HCT116 (cell line): ENCODE results near the gene PRKCZ. TPM values are rescaled to one million over a fixed set of nuclear protein-coding genes. Genes with fewer than 3 reads are reported as not detected.

ENCODE experiments used
- ATAC-seq: fragments of 200-7000 bp; cut with Tn5 transposase; 2 replicates; pipeline ENCODE4 v1.9.1; 2020; ENCODE audit warnings: mild to moderate bottlenecking, moderate library complexity
- BruUV-seq: library from RNA; stranded (reverse); fragments of 400-500 nt; replicated peaks from 2 replicates; lab custom pipeline; 2021; lab: Mats Ljungman, UMichigan
- CTCF ChIA-PET: fragments of 300-600 bp; sonication (Branson Sonifier 250); formaldehyde crosslinking; loops from one replicate; lab custom pipeline; 2021; ENCODE audit warnings: antibody characterized with exemption; lab: Charles Lee
- POLR2A ChIA-PET: fragments of 300-600, 350-600 bp; sonication (Branson Sonifier 250); formaldehyde crosslinking; loops from one replicate; lab custom pipeline; 2021; ENCODE audit warnings: antibody characterized with exemption; lab: Charles Lee
- RAD21 ChIA-PET, 2 experiments: fragments of 300-600 bp; sonication (Branson Sonifier 250); formaldehyde crosslinking; loops; one replicate each; lab custom pipeline; 2023; ENCODE audit warnings: low total read pairs in 2 of 2; ENCODE audit not compliant: uncharacterized antibody in 2 of 2, unreplicated experiment in 2 of 2, low non-redundant PET in 1 of 2; lab: Charles Lee
- DNase-seq: peaks from one replicate; pipeline ENCODE4 v3.0.0-alpha.2; 2010; ENCODE audit warnings: low read depth, low spot score
- H2AFZ ChIP-seq: fragments of 200-600 bp; shearing (Covaris generic), sonication (generic); 2 replicates; pipeline ENCODE4 v1.6.1; 2017; ENCODE audit warnings: low read depth, mixed run types, mixed read lengths, antibody characterized with exemption, low read length; ENCODE audit not compliant: poor library complexity, severe bottlenecking
- H3K27ac ChIP-seq: 2 replicates; pipeline ENCODE4 v1.5.1; 2012; ENCODE audit warnings: low read depth, low read length
- H3K27me3 ChIP-seq: fragments of 200-600 bp; sonication (generic); 2 replicates; pipeline ENCODE4 v1.6.1; 2016; ENCODE audit warnings: mixed run types, low read length, mixed read lengths; ENCODE audit not compliant: insufficient read depth
- H3K36me3 ChIP-seq, 2 experiments: fragments of 200-500 bp in 1 of 2; fragments of 200-600 bp in 1 of 2; sonication (Bioruptor generic) in 1 of 2; sonication (generic) in 1 of 2; 2 replicates each; pipeline versions ENCODE4 v1.5.1 to v1.6.1; 2014 to 2016; ENCODE audit warnings: low read length in 2 of 2, inconsistent platforms in 1 of 2, mixed read lengths in 1 of 2, mixed run types in 1 of 2; ENCODE audit not compliant: insufficient read depth in 2 of 2, control insufficient read depth in 1 of 2
- H3K4me1 ChIP-seq, 2 experiments: fragments of 200-600 bp in 1 of 2; sonication (generic) in 1 of 2; 2 replicates each; pipeline versions ENCODE4 v1.5.1 to v1.6.1; 2012 to 2017; ENCODE audit warnings: low read length in 2 of 2, inconsistent platforms in 1 of 2, mild to moderate bottlenecking in 1 of 2, mixed read lengths in 1 of 2, mixed run types in 1 of 2, moderate library complexity in 1 of 2; ENCODE audit not compliant: insufficient read depth in 2 of 2, control insufficient read depth in 1 of 2
- H3K4me2 ChIP-seq: fragments of 200-600 bp; sonication (generic); 2 replicates; pipeline ENCODE4 v1.6.1; 2017; ENCODE audit warnings: mixed run types, low read length, mixed read lengths
- H3K4me3 ChIP-seq, 2 experiments: fragments of 200-600 bp in 1 of 2; sonication (generic) in 1 of 2; replicated peaks in 1 of 2; 2 replicates each; pipeline ENCODE4 v1.5.1; 2011 to 2016; ENCODE audit warnings: low read length in 2 of 2, control low read depth in 1 of 2, low read depth in 1 of 2, mild to moderate bottlenecking in 1 of 2, mixed read lengths in 1 of 2, mixed run types in 1 of 2
- H3K79me2 ChIP-seq: fragments of 200-600 bp; sonication (generic); 2 replicates; pipeline ENCODE4 v1.6.1; 2017; ENCODE audit warnings: mild to moderate bottlenecking, mixed run types, low read length, moderate library complexity, mixed read lengths; ENCODE audit not compliant: insufficient read depth
- H3K9ac ChIP-seq: fragments of 200-600 bp; sonication (generic); 2 replicates; pipeline ENCODE4 v1.6.1; 2016; ENCODE audit warnings: low read length, mixed read lengths
- H3K9me2 ChIP-seq: fragments of 200-600 bp; sonication (generic), shearing (Covaris generic); 2 replicates; pipeline ENCODE4 v1.6.1; 2017; ENCODE audit warnings: mixed run types, mild to moderate bottlenecking, moderate library complexity; ENCODE audit not compliant: insufficient read depth
- H3K9me3 ChIP-seq, 2 experiments: fragments of 200-500 bp in 1 of 2; fragments of 200-600 bp in 1 of 2; sonication (Bioruptor generic) in 1 of 2; sonication (generic) in 1 of 2; 2 replicates each; pipeline ENCODE4 v1.6.1; 2014 to 2017; ENCODE audit warnings: low read length in 2 of 2, mixed read lengths in 2 of 2, inconsistent platforms in 1 of 2, low read depth in 1 of 2, mild to moderate bottlenecking in 1 of 2, mixed run types in 1 of 2, moderate library complexity in 1 of 2; ENCODE audit not compliant: control insufficient read depth in 1 of 2, insufficient read depth in 1 of 2
- H4K20me1 ChIP-seq: fragments of 200-600 bp; sonication (generic), shearing (Covaris generic); 2 replicates; pipeline ENCODE4 v1.6.1; 2017; ENCODE audit warnings: mixed run types, mild to moderate bottlenecking, moderate library complexity; ENCODE audit not compliant: insufficient read depth
- ATF3 ChIP-seq: IDR thresholded peaks from 2 replicates; pipeline ENCODE4 v1.6.1; 2012
- CEBPB ChIP-seq: IDR thresholded peaks from 2 replicates; pipeline ENCODE4 v1.6.1; 2012; ENCODE audit warnings: low read depth
- FOSL1 ChIP-seq: IDR thresholded peaks from 2 replicates; pipeline ENCODE4 v1.6.1; 2012; ENCODE audit warnings: low read depth
- JUND ChIP-seq: IDR thresholded peaks from 2 replicates; pipeline ENCODE4 v1.6.1; 2012
- RAD21 ChIP-seq: IDR thresholded peaks from 2 replicates; pipeline ENCODE4 v1.6.1; 2012; ENCODE audit warnings: low read depth, mild to moderate bottlenecking
- REST ChIP-seq: IDR thresholded peaks from 2 replicates; pipeline ENCODE4 v1.6.1; 2012; ENCODE audit warnings: low read depth
- SRF ChIP-seq: IDR thresholded peaks from 2 replicates; pipeline ENCODE4 v1.6.1; 2012; ENCODE audit warnings: low read depth
- intact Hi-C: fragments of 100-400 bp; cut with micrococcal nuclease; formaldehyde crosslinking; loops from 2 replicates; pipeline ENCODE4 v1.10.0; 2022
- total RNA-seq: library from RNA; stranded (reverse); gene quantifications from one replicate; pipeline ENCODE4 v1.2.1, GENCODE V29; 2021; ENCODE audit not compliant: unreplicated experiment

Gene PRKCZ
- total RNA-seq, 1 experiment from 2014 or later: 46.8 TPM

- no peak for DNase-seq
- BruUV-seq: no TSS peak
- no peak for TF ChIP-seq RAD21
- no peak for TF ChIP-seq FOSL1
- no peak for TF ChIP-seq SRF
- no peak for TF ChIP-seq ATF3
- H3K9ac ChIP-seq: peak overlapping the region; percentile 40; the same call in 1 of the 2 replicates
- no peak for ATAC-seq
- H3K4me1 ChIP-seq: peaks cover 22 to 42% of the 10 kb centered on the region in 2 experiments
- H3K4me2 ChIP-seq: peak overlapping the region; percentile 77
- H3K9me2 ChIP-seq: no peaks in the 10 kb centered on the region
- POLR2A ChIA-PET: no interaction called here
- no peak overlapping the region for H3K4me3 ChIP-seq
- RAD21 ChIA-PET: interaction anchor here in 1 of 2 experiments (0.6 kb wide), 1 partner anchor 9 kb away, joined by 9 read pairs; the partner anchor contains the start of gene FAAP20
- H4K20me1 ChIP-seq: no peaks in the 10 kb centered on the region
- intact Hi-C loops: no loop called here
- H3K27me3 ChIP-seq: no peaks in the 10 kb centered on the region
- no peaks in the 10 kb centered on the region for H3K9me3 ChIP-seq
- CTCF ChIA-PET: interaction anchor here (1.6 to 2.5 kb wide), 2 partner anchors 9 to 177 kb away, joined by 9 to 16 read pairs; partner anchors contain the start of gene FAAP20
- no peaks in the 10 kb centered on the region for H3K79me2 ChIP-seq
- no peak overlapping the region for H2AFZ ChIP-seq
- peak overlapping the region; percentile 37; the same call in 1 of the 2 replicates for H3K27ac ChIP-seq
- H3K36me3 ChIP-seq: no peaks in the 10 kb centered on the region
These were observed 153.6 kb downstream of the PRKCZ start for GRCh38 chr1:2203671-2204414.

GRCh38 chr1:2204415-2205190, 154.4 kb downstream of the PRKCZ start:
- no peaks in the 10 kb centered on the region for H3K79me2 ChIP-seq
- peak overlapping the region; percentile 77 for H3K4me2 ChIP-seq
- H3K9me2 ChIP-seq: no peaks in the 10 kb centered on the region
- peak overlapping the region; percentile 37; the same call in 1 of the 2 replicates for H3K27ac ChIP-seq
- ATAC-seq (peak; percentile 60), DNase-seq (no peak)
- ChIA-PET POLR2A (interaction anchor here (0.9 kb wide), 1 partner anchor 17 kb away, joined by 5 read pairs; no protein-coding TSS in a partner anchor), RAD21 (interaction anchor here (0.6 to 0.7 kb wide), 2 partner anchors 10 to 1227 kb away, joined by 6 to 9 read pairs; partner anchors contain the start of gene FAAP20 (in 1 of the 2)), CTCF (interaction anchor here (1.6 to 2.5 kb wide), 2 partner anchors 10 to 177 kb away, joined by 9 to 16 read pairs; partner anchors contain the start of gene FAAP20)
- no peak overlapping the region for H2AFZ ChIP-seq
- peak overlapping the region; percentile 40; the same call in 1 of the 2 replicates for H3K9ac ChIP-seq
- H3K4me1 ChIP-seq: peaks cover 21 to 37% of the 10 kb centered on the region in 2 experiments
- no TSS peak for BruUV-seq
- H3K36me3 ChIP-seq: no peaks in the 10 kb centered on the region
- intact Hi-C loops: no loop called here
- H3K9me3 ChIP-seq: no peaks in the 10 kb centered on the region
- no peaks in the 10 kb centered on the region for H3K27me3 ChIP-seq
- peak overlapping the region; percentile 32 to 45 for H3K4me3 ChIP-seq
- TF ChIP-seq ATF3 (no peak), REST (no peak), JUND (no peak), RAD21 (no peak), CEBPB (no peak)
- H4K20me1 ChIP-seq: no peaks in the 10 kb centered on the region
